Tibial nerve (tissue), 4 donors: Measurements from ENCODE around the gene UGGT2. TPM values are rescaled to one million over a fixed set of nuclear protein-coding genes. Genes with fewer than 3 reads are reported as not detected.
"Not testable (repeated sequence)": the region's sequence is repeated elsewhere in the genome, so short reads cannot be mapped to it uniquely, and the experiment has no call there.

Experiments
- DNase-seq, 2 donors: peaks; one replicate each; pipeline ENCODE4 v3.0.0-alpha.2; 2019; ENCODE audit warnings: low spot score in 2 of 2
- H3K27ac ChIP-seq, 4 donors: fragments of 200-600 bp; sonication (generic) in 3 of 4; one replicate each; pipeline ENCODE4 v1.5.1; 2017 to 2019; ENCODE audit warnings: mild to moderate bottlenecking in 1 of 4
- H3K27me3 ChIP-seq, 2 donors: fragments of 200-600 bp; sonication (generic) in 1 of 2; one replicate each; pipeline versions ENCODE4 v1.5.1 to v1.6.0; 2017 to 2019
- H3K36me3 ChIP-seq, 3 donors: fragments of 200-600 bp; sonication (generic); one replicate each; pipeline ENCODE4 v1.5.1; 2018 to 2019
- H3K4me1 ChIP-seq, 4 donors: fragments of 200-600 bp; sonication (generic) in 3 of 4; one replicate each; pipeline ENCODE4 v1.5.1; 2017 to 2019
- H3K4me3 ChIP-seq, 4 donors: fragments of 200-600 bp; sonication (generic) in 3 of 4; one replicate each; pipeline ENCODE4 v1.5.1; 2017 to 2019; ENCODE audit warnings: mild to moderate bottlenecking in 1 of 4, moderate library complexity in 1 of 4
- H3K9me3 ChIP-seq, 4 donors: fragments of 200-600 bp; sonication (generic) in 3 of 4; one replicate each; pipeline ENCODE4 v1.5.1; 2017 to 2019
- CTCF ChIP-seq, 5 experiments: fragments of 200-600 bp in 3 of 5; fragments of 450-650 bp in 2 of 5; sonication (generic) in 3 of 5; IDR thresholded peaks; one replicate each; pipeline ENCODE4 v1.5.1; 2016 to 2019; ENCODE audit warnings: antibody characterized with exemption in 5 of 5, mild to moderate bottlenecking in 3 of 5, moderate library complexity in 2 of 5
- EP300 ChIP-seq, 2 donors: sonication (generic); formaldehyde crosslinking; IDR thresholded peaks; one replicate each; pipeline ENCODE4 v1.6.1; 2017; ENCODE audit warnings: antibody characterized with exemption in 2 of 2, mild to moderate bottlenecking in 1 of 2
- POLR2A ChIP-seq, 2 donors: fragments of 450-650 bp; IDR thresholded peaks; one replicate each; pipeline ENCODE4 v1.6.1; 2017; ENCODE audit warnings: antibody characterized with exemption in 2 of 2, mild to moderate bottlenecking in 2 of 2, moderate library complexity in 2 of 2
- WGBS, 2 donors: methylation state at CpG; one replicate each; pipeline ENCODE4 v1.1.5; 2018; 5-methylcytosine and 5-hydroxymethylcytosine counted together
- total RNA-seq, 4 donors: library from RNA; depleted of rRNA; stranded (reverse); fragments of >200 nt; gene quantifications; one replicate each; pipeline ENCODE4 v1.1.0, GENCODE V29; 2016

The UGGT2 gene
- total RNA-seq, 4 donors from 2014 or later = 47.7 to 62.4 (median 61.0) TPM

GRCh38 chr13:96002322-96003131 is 50.7 kb downstream of the UGGT2 start:
- H3K4me3 ChIP-seq = no peak overlapping the region
- 88 to 89% methylated on average over 4 of the region's 4 CpGs for WGBS, 2 donors
- TF ChIP-seq EP300 (IDR thresholded peaks at IDR 0.05) (no peak), CTCF (IDR thresholded peaks at IDR 0.05) (no peak), POLR2A (IDR thresholded peaks at IDR 0.05) (no peak)
- H3K27ac ChIP-seq = no peak overlapping the region
- peaks cover 0 to 31% (median 0%) of the 10 kb centered on the region in 3 donors for H3K36me3 ChIP-seq
- no peaks in the 10 kb centered on the region for H3K4me1 ChIP-seq
- peaks cover 0 to 10% (median 2%) of the 10 kb centered on the region in 4 donors for H3K9me3 ChIP-seq
- no peaks in the 10 kb centered on the region for H3K27me3 ChIP-seq
- DNase-seq = no peak

- no peak overlapping the region for H3K27ac ChIP-seq
- H3K27me3 ChIP-seq = no peaks in the 10 kb centered on the region
- peaks cover 0 to 15% (median 0%) of the 10 kb centered on the region in 3 donors for H3K36me3 ChIP-seq
- no peak overlapping the region for H3K4me3 ChIP-seq
- no peak for TF ChIP-seq CTCF (IDR thresholded peaks at IDR 0.05)
- TF ChIP-seq POLR2A (IDR thresholded peaks at IDR 0.05) = no peak
- TF ChIP-seq EP300 (IDR thresholded peaks at IDR 0.05) = no peak
- no peak for DNase-seq
- no peaks in the 10 kb centered on the region for H3K9me3 ChIP-seq
- H3K4me1 ChIP-seq = no peaks in the 10 kb centered on the region
Measured at GRCh38 chr13:96000069-96000468, 53.1 kb downstream of the UGGT2 start.

- TF ChIP-seq CTCF (IDR thresholded peaks at IDR 0.05) = no peak
- TF ChIP-seq EP300 (IDR thresholded peaks at IDR 0.05) = no peak
- TF ChIP-seq POLR2A (IDR thresholded peaks at IDR 0.05) = no peak
- 90 to 92% methylated on average over 5 of the region's 5 CpGs for WGBS, 2 donors
- no peaks in the 10 kb centered on the region for H3K27me3 ChIP-seq
- DNase-seq = no peak
- peaks cover 0 to 14% (median 0%) of the 10 kb centered on the region in 3 donors for H3K36me3 ChIP-seq
- H3K27ac ChIP-seq = no peak overlapping the region
- H3K9me3 ChIP-seq = no peaks in the 10 kb centered on the region
- H3K4me1 ChIP-seq = no peaks in the 10 kb centered on the region
- no peak overlapping the region for H3K4me3 ChIP-seq
Measured at GRCh38 chr13:95987841-95988240, 65.4 kb downstream of the UGGT2 start.

- peaks cover 0 to 17% (median 0%) of the 10 kb centered on the region in 3 donors for H3K36me3 ChIP-seq
- no peak for TF ChIP-seq EP300 (IDR thresholded peaks at IDR 0.05)
- TF ChIP-seq CTCF (IDR thresholded peaks at IDR 0.05) = no peak
- no peak for TF ChIP-seq POLR2A (IDR thresholded peaks at IDR 0.05)
- 89% methylated on average over 4 of the region's 4 CpGs for WGBS, 2 donors
- H3K4me3 ChIP-seq = no peak overlapping the region
- peaks cover 0 to under 1% (median 0%) of the 10 kb centered on the region in 4 donors for H3K9me3 ChIP-seq
- H3K27me3 ChIP-seq = no peaks in the 10 kb centered on the region
- no peak for DNase-seq
- H3K4me1 ChIP-seq = no peaks in the 10 kb centered on the region
- no peak overlapping the region for H3K27ac ChIP-seq
Measured at GRCh38 chr13:95982144-95982543, 71.1 kb downstream of the UGGT2 start.

GRCh38 chr13:95972651-95973050 is 80.5 kb downstream of the UGGT2 start:
- H3K36me3 ChIP-seq = peaks cover 0 to 31% (median 0%) of the 10 kb centered on the region in 3 donors
- WGBS, 2 donors = 94 to 97% methylated on average over 6 of the region's 6 CpGs
- not testable (repeated sequence) for H3K27me3 ChIP-seq, H3K4me3 ChIP-seq, H3K27ac ChIP-seq, DNase-seq, H3K4me1 ChIP-seq, H3K9me3 ChIP-seq
